Measurements from ENCODE around the gene ZMYM5. TPM values are rescaled to one million over a fixed set of nuclear protein-coding genes. Genes with fewer than 3 reads are reported as not detected.
A peak's percentile ranks its signal among the peaks of the same experiment; 100 is the strongest.

ZMYM5 gene
- total and polyA plus RNA-seq, 4 donors = 2.6 to 8.1 (median 5.9) TPM

GRCh38 chr13:19881641-19882040 lies 18.2 kb upstream of the ZMYM5 start (continued):
- TF ChIP-seq TAF1 (conservative IDR thresholded peaks at IDR 0.05) = no peak

GRCh38 chr13:19864746-19865309 lies 1.4 kb upstream of the ZMYM5 start:
- WGBS = 17% methylated on average over 26 of the region's 26 CpGs
- peak overlapping the region in 1 of 2 donors; percentile 67 for H3K9ac ChIP-seq (ENCODE audit: low read depth in 1 of 2, low read length in 2 of 2)
- H3K9me3 ChIP-seq (ENCODE audit: control insufficient read depth in 4 of 4, low read length in 3 of 4) = no peaks in the 10 kb centered on the region
- no peaks in the 10 kb centered on the region for H3K36me3 ChIP-seq (ENCODE audit: control insufficient read depth in 4 of 4, insufficient read depth in 3 of 4, low read depth in 1 of 4, low read length in 3 of 4)
- no peak for DNase-seq (ENCODE audit: low spot score)
- H3K4me3 ChIP-seq (ENCODE audit: low read depth in 1 of 3, low read length in 3 of 3) = peak overlapping the region; percentile 66 to 85 (median 81)
- no peaks in the 10 kb centered on the region for H3K27me3 ChIP-seq (ENCODE audit: control insufficient read depth in 4 of 4, insufficient read depth in 4 of 4, low read length in 3 of 4)
- peak overlapping the region; percentile 96 for H3K27ac ChIP-seq (ENCODE audit: low read depth in 1 of 2, low read length in 2 of 2)
- peaks cover 6 to 14% (median 9%) of the 10 kb centered on the region in 4 donors for H3K4me1 ChIP-seq (ENCODE audit: control insufficient read depth in 4 of 4, insufficient read depth in 4 of 4, low read length in 3 of 4)
- TF ChIP-seq HNF4A (conservative IDR thresholded peaks at IDR 0.05) = no peak
- peak; percentile 9 for TF ChIP-seq TAF1 (conservative IDR thresholded peaks at IDR 0.05)
- TF ChIP-seq YY1 (IDR thresholded peaks at IDR 0.05) = peak; percentile 92
- peak; percentile 18 for TF ChIP-seq MAX (IDR thresholded peaks at IDR 0.05)
- peak in 1 of 2 donors; percentile 54 for TF ChIP-seq RAD21 (IDR thresholded peaks at IDR 0.05)
- TF ChIP-seq CTCF (IDR thresholded peaks at IDR 0.05; ENCODE audit: low read depth, low read length, missing input control) = peak; percentile 72

- H3K9me3 ChIP-seq (ENCODE audit: control insufficient read depth in 4 of 4, low read length in 3 of 4) = no peaks in the 10 kb centered on the region
- TF ChIP-seq ZBTB33 (IDR thresholded peaks at IDR 0.05) (no peak), YY1 (IDR thresholded peaks at IDR 0.05) (peak; percentile 98)
- WGBS = 2% methylated on average over 54 of the region's 54 CpGs
Observed at GRCh38 chr13:19864024-19864745, 736 bp upstream of the ZMYM5 start.

More at GRCh38 chr13:19864024-19864745, 736 bp upstream of the ZMYM5 start:
- H3K4me1 ChIP-seq (ENCODE audit: control insufficient read depth in 4 of 4, insufficient read depth in 4 of 4, low read length in 3 of 4) = peaks cover 6 to 14% (median 9%) of the 10 kb centered on the region in 4 donors
- H3K36me3 ChIP-seq (ENCODE audit: control insufficient read depth in 4 of 4, insufficient read depth in 3 of 4, low read depth in 1 of 4, low read length in 3 of 4) = no peaks in the 10 kb centered on the region
- no peaks in the 10 kb centered on the region for H3K27me3 ChIP-seq (ENCODE audit: control insufficient read depth in 4 of 4, insufficient read depth in 4 of 4, low read length in 3 of 4)
- H3K4me3 ChIP-seq (ENCODE audit: low read depth in 1 of 3, low read length in 3 of 3) = peak overlapping the region; percentile 66 to 85 (median 81)
- peak overlapping the region; percentile 96 for H3K27ac ChIP-seq (ENCODE audit: low read depth in 1 of 2, low read length in 2 of 2)
- peak; percentile 79 for DNase-seq (ENCODE audit: low spot score)
- H3K9ac ChIP-seq (ENCODE audit: low read depth in 1 of 2, low read length in 2 of 2) = peak overlapping the region; percentile 66 to 67
